ENCODE results near the gene NMT1.
A peak's percentile ranks its signal among the peaks of the same experiment; 100 is the strongest.
"Not testable (repeated sequence)": the region's sequence is repeated elsewhere in the genome, so short reads cannot be mapped to it uniquely, and the experiment has no call there.

NMT1 gene

GRCh38 chr17:45038728-45039634 is 22.1 kb upstream of the NMT1 start:
- DNase-seq (ENCODE audit: low read depth), result no peak

DNA sequence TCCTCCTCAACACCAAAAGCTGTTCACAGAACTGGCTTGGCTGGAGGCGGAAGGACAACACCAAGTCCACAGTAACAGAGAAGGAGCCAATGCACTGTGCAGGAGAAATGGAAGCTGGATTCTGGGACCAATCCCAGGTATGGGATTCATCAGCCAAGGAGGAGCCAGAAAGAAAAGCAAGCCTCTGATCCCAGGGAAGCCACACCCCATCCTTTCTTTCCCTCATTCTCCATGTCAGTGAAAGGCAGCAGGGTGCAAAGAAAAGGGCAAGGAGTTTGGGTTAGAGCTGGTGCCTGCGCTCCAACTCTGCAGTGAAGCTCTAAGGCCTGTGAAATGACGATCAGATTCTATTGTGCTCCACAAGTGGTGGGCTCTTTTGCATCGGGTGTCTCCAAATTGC is 20.7 kb upstream of the NMT1 start:
- no peak for DNase-seq (ENCODE audit: low read depth)

- no peak for DNase-seq (ENCODE audit: low read depth)
These were observed 18.6 kb upstream of the NMT1 start for GRCh38 chr17:45042346-45043120.

DNA sequence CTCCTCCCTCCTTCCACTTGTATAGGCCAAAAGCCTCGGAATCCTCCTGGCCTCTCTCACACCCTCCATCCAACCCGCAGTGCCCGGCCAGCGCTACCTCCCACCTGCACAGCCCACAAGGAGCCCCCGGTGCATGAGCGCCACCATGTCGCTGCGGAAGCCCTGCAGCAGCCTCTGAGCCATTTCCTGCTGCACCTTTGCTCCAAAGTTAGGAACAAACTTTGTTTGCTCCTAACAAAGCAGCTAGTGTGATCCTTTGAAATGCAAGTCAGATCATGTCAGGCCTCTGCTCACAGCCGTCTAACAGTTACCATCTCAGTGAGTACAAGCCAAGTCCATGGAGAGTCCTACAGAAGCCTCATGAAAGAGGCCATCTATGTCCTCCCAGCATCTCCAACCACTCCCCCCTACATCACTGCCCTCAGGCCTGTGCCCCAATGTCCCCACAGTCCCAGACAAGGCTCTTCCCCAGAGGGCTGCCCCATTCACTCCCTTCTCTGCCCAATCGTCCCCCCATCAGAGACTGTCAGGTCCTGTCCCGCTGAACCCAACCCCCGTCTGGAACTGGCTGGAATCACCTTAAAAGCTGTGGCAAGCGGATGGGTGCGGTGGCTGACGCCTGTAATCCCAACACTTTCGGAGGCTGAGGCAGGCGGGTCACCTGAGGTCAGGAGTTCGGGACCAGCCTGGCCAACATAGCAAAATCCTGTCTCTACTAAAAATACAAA is 17.1 kb upstream of the NMT1 start:
- DNase-seq (ENCODE audit: low read depth), result no peak

DNA sequence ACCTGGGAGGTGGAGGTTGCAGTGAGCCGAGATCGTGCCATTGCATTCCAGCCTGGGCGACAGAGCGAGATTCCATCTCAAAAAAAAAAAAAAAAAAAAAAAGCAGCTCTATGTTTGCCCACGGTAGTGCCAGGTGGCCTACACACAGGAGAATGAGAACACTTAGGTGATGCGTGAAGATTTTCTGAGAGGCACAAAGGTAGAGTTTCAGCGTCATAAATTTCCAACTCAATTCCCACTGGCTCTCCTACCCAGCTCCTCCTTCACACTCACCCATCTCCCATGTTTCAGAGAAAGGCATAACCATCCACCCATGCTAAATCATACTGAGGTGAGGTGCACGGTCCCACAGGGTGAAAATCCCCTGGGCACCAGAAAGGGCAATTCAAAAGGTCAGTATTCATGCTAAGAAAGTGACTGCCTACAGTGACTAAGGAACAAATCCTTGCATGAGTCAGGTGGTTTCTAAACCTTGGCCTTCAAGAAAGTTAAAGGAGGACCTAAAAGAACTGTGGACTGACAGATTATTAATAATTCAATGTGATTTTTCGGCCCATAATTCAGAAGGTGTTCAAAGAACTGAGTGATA is 14.5 kb upstream of the NMT1 start:
- DNase-seq (ENCODE audit: low read depth), result no peak

- DNase-seq (ENCODE audit: low read depth), result no peak
These were observed 12.1 kb upstream of the NMT1 start for GRCh38 chr17:45048795-45049563.

GRCh38 chr17:45050481-45051059 is 10.5 kb upstream of the NMT1 start:
- DNase-seq (ENCODE audit: low read depth), result no peak

DNA sequence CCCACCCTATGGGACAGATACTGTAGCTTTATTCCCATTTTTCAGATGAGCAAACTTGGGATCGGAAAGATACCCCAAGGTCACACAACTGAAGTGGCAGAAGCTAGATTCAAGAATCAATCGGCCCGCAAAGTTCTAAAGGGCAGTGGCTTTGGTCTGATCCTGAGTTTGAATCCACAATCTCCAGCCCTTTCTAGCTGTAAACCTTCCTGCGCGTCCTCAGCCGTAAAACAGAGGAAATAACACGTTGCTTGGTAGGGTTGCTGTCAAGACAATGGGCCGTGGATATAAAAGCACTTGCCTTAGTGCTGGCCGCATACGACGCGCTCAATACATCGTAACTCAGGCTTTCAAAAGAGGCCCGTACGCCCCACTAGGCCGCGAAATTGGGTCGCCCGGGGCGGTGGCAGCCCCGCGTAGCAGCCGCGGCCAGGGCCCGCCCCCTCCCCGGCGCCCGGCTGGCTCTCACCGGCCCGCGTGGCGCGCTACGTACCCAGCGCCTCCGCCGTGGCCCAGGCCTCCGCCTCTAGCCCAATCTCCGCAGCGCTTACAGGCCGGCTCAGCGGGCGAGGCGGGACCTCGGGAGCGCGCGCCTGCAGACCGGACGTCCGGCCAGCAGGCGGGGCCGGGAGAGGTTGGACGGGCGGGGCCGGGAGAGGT is 9.9 kb upstream of the NMT1 start, which contains the start of gene DCAKD:
TSS of gene DCAKD (minus strand) at position 573 of the 660 bp plus-strand sequence. CDS start 16,747 bp downstream, outside the sequence.
- DNase-seq (ENCODE audit: low read depth), result peak; percentile 71

- not testable (repeated sequence) for DNase-seq (ENCODE audit: low read depth)
These were observed 9.4 kb upstream of the NMT1 start for GRCh38 chr17:45051720-45052051.

- peak; percentile 18 for DNase-seq (ENCODE audit: low read depth)
These were observed 8.9 kb upstream of the NMT1 start for GRCh38 chr17:45052052-45052772.

GRCh38 chr17:45060382-45060796 is 728 bp upstream of the NMT1 start:
- DNase-seq (ENCODE audit: low read depth), result no peak

- DNase-seq (ENCODE audit: low read depth), result no peak
These were observed 589 bp downstream of the NMT1 start for GRCh38 chr17:45061606-45062205.

DNA sequence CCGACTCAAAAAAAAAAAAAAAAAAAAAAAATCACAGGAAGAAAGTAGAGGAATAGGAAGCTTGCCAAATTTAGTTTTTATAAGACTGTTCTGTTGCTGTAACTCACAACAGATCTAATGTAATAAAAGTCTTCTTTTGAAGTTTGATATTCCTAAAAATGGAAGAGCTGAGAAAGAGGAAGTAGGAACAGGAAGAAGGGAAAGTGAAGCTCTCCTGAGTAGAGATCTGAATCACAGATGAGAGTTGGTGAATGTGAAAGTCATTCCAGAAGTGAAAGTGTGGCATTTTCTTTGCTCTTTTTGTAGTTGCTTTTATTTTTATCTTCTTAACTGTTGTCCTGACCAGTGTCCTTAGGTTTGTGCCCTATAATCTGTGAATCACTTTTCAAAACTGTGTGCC is 2.1 kb downstream of the NMT1 start:
- DNase-seq (ENCODE audit: low read depth), result no peak

GRCh38 chr17:45067637-45068036 is 6.5 kb downstream of the NMT1 start:
- no peak for DNase-seq (ENCODE audit: low read depth)

GRCh38 chr17:45070001-45070400 is 8.9 kb downstream of the NMT1 start:
- DNase-seq (ENCODE audit: low read depth), result no peak

- DNase-seq (ENCODE audit: low read depth), result no peak
These were observed 9.7 kb downstream of the NMT1 start for GRCh38 chr17:45070809-45071208.

- no peak for DNase-seq (ENCODE audit: low read depth)
These were observed 12.4 kb downstream of the NMT1 start for GRCh38 chr17:45073414-45074070.

- no peak for DNase-seq (ENCODE audit: low read depth)
These were observed 16.5 kb downstream of the NMT1 start for GRCh38 chr17:45077643-45078042.
